GM13976 (cell line): ENCODE measurements around the gene CAB39L.

Experiments used
- DNase-seq: peaks from one replicate; pipeline ENCODE4 v3.0.0; 2012; ENCODE audit warnings: low spot score
- CTCF ChIP-seq: IDR thresholded peaks from 2 replicates; pipeline ENCODE4 v1.5.1; 2012; ENCODE audit warnings: borderline replicate concordance, mild to moderate bottlenecking; ENCODE audit not compliant: insufficient read depth; ENCODE audit errors: extremely low read depth, missing control alignments, control extremely low read depth
- in situ Hi-C: fragments of 300-500 bp; cut with MboI; formaldehyde crosslinking; loops from one replicate; pipeline ENCODE4 v1.12.0; 2022; ENCODE audit warnings: low sequenced_read_pairs, mixed read lengths, inconsistent platforms; ENCODE audit not compliant: unreplicated experiment

CAB39L gene

GRCh38 chr13:49308921-49309408 lies 134.9 kb downstream of the CAB39L start:
- TF ChIP-seq CTCF = no peak
- no peak for DNase-seq
- in situ Hi-C loops = no loop called here

- in situ Hi-C loops = no loop called here
- no peak for TF ChIP-seq CTCF
- no peak for DNase-seq
Measured at GRCh38 chr13:49308097-49308875, 135.6 kb downstream of the CAB39L start.

GRCh38 chr13:49307365-49307764 lies 136.5 kb downstream of the CAB39L start:
- no peak for TF ChIP-seq CTCF
- no peak for DNase-seq
- in situ Hi-C loops = no loop called here

- TF ChIP-seq CTCF = no peak
- in situ Hi-C loops = no loop called here
- DNase-seq = no peak
Measured at GRCh38 chr13:49305792-49306425, 138.0 kb downstream of the CAB39L start.

GRCh38 chr13:49304763-49305700 lies 138.8 kb downstream of the CAB39L start:
- no peak for DNase-seq
- TF ChIP-seq CTCF = no peak
- in situ Hi-C loops = loop anchor here (5.0 kb wide), 1 partner anchor 307 kb away; no protein-coding TSS in a partner anchor

GRCh38 chr13:49304356-49304755 lies 139.5 kb downstream of the CAB39L start:
- in situ Hi-C loops = loop anchor here (5.0 kb wide), 1 partner anchor 308 kb away; no protein-coding TSS in a partner anchor
- DNase-seq = no peak
- TF ChIP-seq CTCF = no peak
